ENCODE measurements around the gene GSKIP. TPM values are rescaled to one million over a fixed set of nuclear protein-coding genes. Genes with fewer than 3 reads are reported as not detected.
"Not testable (repeated sequence)": the region's sequence is repeated elsewhere in the genome, so short reads cannot be mapped to it uniquely, and the experiment has no call there.

GSKIP gene
- polyA plus RNA-seq, 1 of the 3 experiments (the other 2 are of a cell fraction) = 13.6 TPM

- no peak overlapping the region for H3K4me2 ChIP-seq
- TF ChIP-seq NFIC (IDR thresholded peaks at IDR 0.05; ENCODE audit: borderline replicate concordance) = no peak
- no peak for TF ChIP-seq JUND (IDR thresholded peaks at IDR 0.05)
- no peak for TF ChIP-seq FOXM1 (IDR thresholded peaks at IDR 0.05; ENCODE audit: low read depth)
- no peak for TF ChIP-seq EZH2phosphoT487 (IDR thresholded peaks at IDR 0.05; ENCODE audit: borderline replicate concordance, low read depth)
- TF ChIP-seq RFX5 (IDR thresholded peaks at IDR 0.05; ENCODE audit: low read length) = no peak
- TF ChIP-seq TAF1 (IDR thresholded peaks at IDR 0.05; ENCODE audit: borderline replicate concordance, low read depth, low read length) = no peak
- TF ChIP-seq FOSL2 (IDR thresholded peaks at IDR 0.05; ENCODE audit: borderline replicate concordance, low read depth) = no peak
- no peak for TF ChIP-seq RCOR1 (IDR thresholded peaks at IDR 0.05; ENCODE audit: low read length)
- TF ChIP-seq ZBTB33 (IDR thresholded peaks at IDR 0.05; ENCODE audit: borderline replicate concordance, low read depth) = no peak
- no peak for TF ChIP-seq SIN3A (IDR thresholded peaks at IDR 0.05; ENCODE audit: borderline replicate concordance, low read depth, low read length)
- ChIA-PET CTCF (no interaction called here), POLR2A (no interaction called here)
- no peak overlapping the region for H3K9ac ChIP-seq
- WGBS (ENCODE audit: low lambda C conversion rate) = 91% methylated on average over 2 of the region's 2 CpGs
- no peaks in the 10 kb centered on the region for H3K9me2 ChIP-seq
- peaks cover 13% of the 10 kb centered on the region for H3K79me2 ChIP-seq (ENCODE audit: insufficient read depth)
- H3K36me3 ChIP-seq (replicated peaks in 1 of 2; ENCODE audit: control insufficient read depth in 1 of 2, insufficient read depth in 2 of 2, low read length in 1 of 2) = peaks cover 9 to 17% of the 10 kb centered on the region in 2 experiments
- H4K20me1 ChIP-seq (ENCODE audit: insufficient read depth) = peaks cover 6% of the 10 kb centered on the region; the same call in 1 of the 2 replicates
- no peaks in the 10 kb centered on the region for H3K27me3 ChIP-seq (ENCODE audit: insufficient read depth)
- DNase-seq = no peak
- H3K9me3 ChIP-seq = no peaks in the 10 kb centered on the region
- no peak overlapping the region for H3K4me3 ChIP-seq (ENCODE audit: low read depth in 2 of 2, low read length in 1 of 2)
- H3K4me1 ChIP-seq (ENCODE audit: control insufficient read depth in 1 of 2, insufficient read depth in 2 of 2, low read depth in 1 of 2, low read length in 1 of 2) = peaks cover 0 to 5% of the 10 kb centered on the region in 2 experiments; a peak in 1 of 4 replicates
- H3F3A ChIP-seq (replicated peaks; ENCODE audit: insufficient read depth) = peaks cover 9% of the 10 kb centered on the region
- H3K27ac ChIP-seq (ENCODE audit: low read depth in 2 of 2, low read length in 1 of 2) = no peak overlapping the region
- no peak overlapping the region for H2AFZ ChIP-seq (ENCODE audit: low read depth)
Measured at GRCh38 chr14:96345669-96346068, 17.7 kb upstream of the GSKIP start.

- H3K27ac ChIP-seq (ENCODE audit: low read depth in 2 of 2, low read length in 1 of 2); H3K4me2 ChIP-seq; H2AFZ ChIP-seq (ENCODE audit: low read depth); CTCF ChIA-PET; H3K36me3 ChIP-seq (replicated peaks in 1 of 2; ENCODE audit: control insufficient read depth in 1 of 2, insufficient read depth in 2 of 2, low read length in 1 of 2); H3K4me1 ChIP-seq (ENCODE audit: control insufficient read depth in 1 of 2, insufficient read depth in 2 of 2, low read depth in 1 of 2, low read length in 1 of 2); H3K9me2 ChIP-seq; H3F3A ChIP-seq (replicated peaks; ENCODE audit: insufficient read depth); H4K20me1 ChIP-seq (ENCODE audit: insufficient read depth); DNase-seq; H3K9ac ChIP-seq; H3K9me3 ChIP-seq; POLR2A ChIA-PET; H3K27me3 ChIP-seq (ENCODE audit: insufficient read depth); H3K4me3 ChIP-seq (ENCODE audit: low read depth in 2 of 2, low read length in 1 of 2): not testable (repeated sequence)
- WGBS (ENCODE audit: low lambda C conversion rate) = 100% methylated on average over 2 of the region's 2 CpGs
- peaks cover 18% of the 10 kb centered on the region for H3K79me2 ChIP-seq (ENCODE audit: insufficient read depth)
Measured at GRCh38 chr14:96347957-96348356, 15.4 kb upstream of the GSKIP start.
